Stimulated activated CD4-positive, alpha-beta T cell treated with anti-CD3 and anti-CD28 coated beads, Interleukin-2, amount 100 ng/mL, for 24 hours (primary cell): Measurements from ENCODE around the gene REEP6.
A peak's percentile ranks its signal among the peaks of the same experiment; 100 is the strongest.
"Not testable (repeated sequence)": the region's sequence is repeated elsewhere in the genome, so short reads cannot be mapped to it uniquely, and the experiment has no call there.

Experiments used
- DNase-seq, 2 donors: peaks; one replicate each; pipeline ENCODE4 v3.0.0-alpha.2; 2020

The REEP6 gene

DNA sequence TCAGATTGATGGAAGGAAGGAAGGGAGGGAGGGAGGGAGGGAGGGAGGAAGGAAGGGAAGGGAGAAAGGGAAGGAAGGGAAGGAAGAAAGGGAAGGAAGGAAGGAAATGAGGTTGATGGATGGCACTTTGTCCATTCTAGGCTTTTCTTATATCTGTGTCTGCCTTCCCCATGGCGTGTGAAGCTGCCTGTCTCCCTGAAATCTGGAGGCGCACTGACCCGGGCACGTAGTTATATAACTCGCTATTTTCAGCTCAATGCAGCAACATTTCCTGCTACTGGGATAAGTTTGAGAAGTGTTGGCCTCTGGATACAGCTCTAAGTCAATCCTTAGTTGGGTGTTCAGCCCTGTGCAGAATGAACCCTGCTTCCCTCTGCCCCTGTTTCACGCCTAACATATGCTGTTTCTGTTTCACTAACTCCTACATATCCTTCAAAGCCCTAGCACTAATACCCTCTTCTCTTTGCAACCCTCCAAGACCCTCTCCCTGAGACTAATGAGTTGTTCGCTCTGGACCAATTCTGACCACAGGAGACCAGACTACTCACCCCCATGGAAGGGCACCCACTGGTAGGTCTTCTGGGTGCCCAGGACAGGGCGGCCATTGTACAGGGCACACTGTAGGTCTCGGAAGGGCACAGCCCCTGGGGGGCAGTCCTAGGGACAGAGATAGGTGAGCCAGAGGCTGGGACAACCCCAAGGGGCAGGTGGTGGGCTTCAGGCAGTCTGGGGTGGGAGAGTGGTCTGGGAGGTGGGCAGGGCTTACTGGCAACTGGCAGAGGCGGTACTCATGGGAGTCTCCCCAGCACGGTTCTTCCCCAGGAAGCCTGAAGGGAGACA is 18.8 kb downstream of the REEP6 start:
- DNase-seq: no peak

DNA sequence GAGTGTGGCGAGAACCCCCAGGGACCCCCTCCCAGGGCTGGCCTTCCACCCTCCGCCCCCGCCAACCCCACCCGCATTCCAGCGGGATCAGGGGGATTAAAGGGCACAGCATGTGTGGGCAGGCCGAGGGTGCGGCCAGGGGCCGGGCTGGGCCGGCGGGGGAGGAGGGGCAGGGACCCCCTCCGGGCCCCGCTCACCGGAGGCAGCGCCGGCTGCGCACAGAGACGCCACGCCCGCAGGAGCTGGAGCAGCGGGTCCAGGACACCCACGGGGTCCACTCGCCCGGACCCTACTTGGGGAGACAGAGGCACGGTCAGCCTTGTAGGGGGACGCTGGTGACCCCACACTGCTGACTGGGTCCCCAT is 19.4 kb downstream of the REEP6 start:
- no peak for DNase-seq

DNA sequence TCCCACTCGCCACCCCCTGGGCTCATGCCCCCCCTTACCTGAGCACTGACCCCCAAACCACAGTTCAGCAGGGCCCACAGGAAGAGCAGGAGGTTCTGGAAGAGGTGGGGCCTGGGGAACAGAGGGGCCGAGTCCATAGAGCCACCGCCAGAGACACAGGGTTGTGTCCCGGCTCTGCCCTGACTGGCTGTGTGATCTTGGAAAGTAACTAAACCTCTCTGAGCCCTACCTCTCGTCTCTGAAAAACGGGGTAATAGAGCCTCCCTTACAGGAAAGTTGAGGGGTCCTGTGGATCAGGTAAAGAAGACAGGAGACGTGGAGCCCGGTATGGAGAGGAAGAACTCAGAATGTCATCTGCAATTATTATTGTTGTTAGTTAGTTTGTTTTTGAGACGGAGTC is 19.8 kb downstream of the REEP6 start:
- no peak for DNase-seq

DNA sequence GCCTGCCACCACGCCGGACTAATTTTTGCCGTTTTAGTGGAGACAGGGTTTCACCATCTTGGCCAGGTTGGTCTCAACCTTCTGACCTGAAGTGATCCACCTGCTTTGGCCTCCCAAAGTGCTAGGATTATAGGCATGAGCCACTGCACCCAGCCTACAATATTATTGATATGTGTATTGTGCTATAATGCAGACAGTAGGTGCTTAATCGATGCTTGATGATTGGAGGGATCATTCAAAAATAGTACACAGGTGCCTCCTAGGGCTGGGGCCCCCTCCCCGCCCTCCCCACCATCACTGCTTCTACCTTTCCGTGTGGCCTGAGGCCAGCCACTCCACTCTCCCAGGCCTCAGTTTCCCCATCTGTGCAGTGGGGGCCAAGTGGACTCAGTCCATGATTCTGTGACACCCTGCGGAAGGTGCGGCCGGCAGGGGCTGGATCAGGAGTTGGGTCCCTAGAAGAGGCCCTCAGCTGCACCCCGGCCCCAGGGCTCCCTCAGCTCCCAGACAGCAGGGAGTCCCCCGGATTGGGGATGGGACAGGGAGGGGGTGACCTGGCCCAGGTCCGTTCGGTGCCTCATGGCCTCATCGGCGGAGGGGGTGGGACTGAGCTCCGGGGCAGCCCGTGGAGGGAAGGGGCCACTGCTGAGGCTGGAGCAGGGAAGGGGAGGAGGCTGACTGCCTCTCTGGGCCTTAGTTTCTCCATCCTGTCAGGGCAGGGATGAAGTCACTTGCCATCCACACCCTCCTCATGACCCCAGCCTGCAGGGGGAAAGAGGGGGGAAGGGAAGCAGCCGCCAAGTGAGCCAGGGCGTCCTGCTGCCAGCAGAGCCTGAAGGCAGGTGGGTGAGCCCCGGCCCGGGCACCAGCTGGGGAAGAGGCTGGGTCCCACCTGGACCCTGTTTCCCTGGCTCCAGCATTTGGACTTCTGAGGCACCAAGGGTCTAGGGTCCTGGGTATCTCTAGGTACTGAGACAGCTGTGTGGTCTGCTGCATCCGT is 20.6 kb downstream of the REEP6 start:
- DNase-seq: no peak

DNA sequence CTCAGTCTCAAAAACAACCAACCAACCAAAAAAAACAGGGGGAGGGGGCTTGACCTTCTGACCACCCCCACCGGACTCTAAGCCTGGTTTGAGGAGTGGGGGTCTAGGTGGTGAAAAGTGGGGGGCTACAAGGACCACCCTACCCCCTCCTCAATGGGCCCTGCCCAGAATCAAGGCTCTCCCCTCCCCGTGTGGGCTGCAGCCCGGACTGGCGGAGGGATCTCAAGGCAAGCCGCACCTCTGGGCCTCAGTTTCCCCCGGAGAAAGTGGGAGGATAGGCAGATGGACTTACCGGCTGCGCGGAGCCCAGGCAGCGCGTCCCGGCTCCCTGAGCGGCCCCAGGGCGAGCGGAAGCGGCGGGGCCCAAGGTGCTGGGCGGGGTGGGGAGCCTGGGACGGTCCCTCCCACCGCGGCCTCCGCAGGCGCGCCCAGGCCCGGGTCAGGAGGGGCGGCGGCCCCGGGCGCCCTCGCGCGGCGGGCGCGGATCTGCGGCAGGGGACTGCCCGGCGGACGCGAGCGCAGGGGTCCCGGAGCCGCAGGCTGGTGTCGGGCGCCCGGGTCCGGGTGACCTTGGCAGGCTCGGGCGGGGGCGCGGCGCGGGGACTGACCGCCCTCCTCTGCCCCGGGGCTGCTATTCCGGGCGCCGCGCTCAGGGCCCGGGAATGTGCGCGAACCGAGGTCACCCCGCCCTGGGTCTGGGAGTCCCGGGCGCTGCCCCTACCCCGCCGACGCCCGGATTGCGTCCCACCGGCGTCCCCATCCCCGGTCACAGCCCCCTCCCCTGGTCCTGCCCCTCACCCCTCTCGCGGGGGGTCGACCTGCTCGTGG is 21.9 kb downstream of the REEP6 start, which contains the start of gene ADAMTSL5:
Gene ADAMTSL5 (minus strand): TSS at position 349 of the 828 bp plus-strand sequence. CDS start 2,076 bp downstream, outside the sequence.
- DNase-seq: peak; percentile 74 to 83

DNA sequence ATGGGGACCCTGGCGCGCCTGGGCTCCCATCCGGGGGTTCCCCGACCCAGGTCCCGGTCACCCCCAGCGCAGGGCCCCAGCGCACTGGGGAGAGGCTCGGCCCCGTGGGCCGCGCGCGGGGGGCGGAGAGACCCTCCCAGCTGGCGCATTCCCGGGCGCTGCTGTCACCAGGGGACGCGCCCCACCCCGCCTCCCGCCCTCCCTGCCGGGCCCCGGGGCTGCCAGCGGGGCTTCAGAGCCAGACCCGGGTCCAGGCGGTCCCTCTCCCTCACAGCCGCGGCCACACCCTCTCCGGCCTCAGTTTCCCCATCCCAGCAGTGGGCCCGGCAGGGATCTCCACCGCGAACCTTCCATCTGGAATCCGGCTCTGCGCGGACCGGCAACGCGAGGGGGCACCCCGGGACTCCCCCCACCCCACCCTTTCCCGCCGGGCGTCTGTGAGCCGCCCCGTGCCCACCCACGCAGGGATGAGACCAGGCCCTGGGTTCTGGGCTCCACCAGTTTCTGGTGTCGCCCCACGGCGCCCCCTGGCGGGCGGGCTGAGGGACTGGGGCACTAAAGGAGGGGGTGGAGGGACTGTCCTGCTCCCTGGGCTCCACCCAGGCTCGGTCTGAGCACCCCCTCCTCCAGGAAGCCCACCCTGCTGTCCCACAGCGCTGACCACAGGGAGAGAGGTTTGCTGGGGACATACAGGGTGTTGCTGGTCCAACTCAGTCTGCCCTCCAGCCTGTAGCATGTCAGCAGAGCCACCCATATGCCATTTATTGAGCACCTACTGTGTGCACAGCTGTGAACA is 22.7 kb downstream of the REEP6 start:
- peak; percentile 75 to 76 for DNase-seq

DNA sequence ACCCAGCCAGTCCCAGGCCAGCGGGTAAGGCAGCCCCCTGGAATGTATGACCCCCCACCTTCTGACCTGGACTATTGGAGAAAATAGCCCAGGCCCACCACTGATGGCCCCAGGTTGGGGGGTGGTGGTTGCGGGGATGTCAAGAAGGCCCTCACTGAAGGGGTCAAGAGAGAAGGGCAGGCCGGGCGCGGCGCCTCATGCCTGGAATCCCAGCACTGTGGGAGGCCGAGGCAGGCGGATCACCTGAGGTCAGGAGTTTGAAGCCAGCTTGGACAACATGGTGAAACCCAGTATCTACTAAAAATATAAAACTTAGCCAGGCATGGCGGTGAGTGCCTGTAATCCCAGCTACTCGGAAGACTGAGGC is 23.3 kb downstream of the REEP6 start:
- DNase-seq: no peak

DNA sequence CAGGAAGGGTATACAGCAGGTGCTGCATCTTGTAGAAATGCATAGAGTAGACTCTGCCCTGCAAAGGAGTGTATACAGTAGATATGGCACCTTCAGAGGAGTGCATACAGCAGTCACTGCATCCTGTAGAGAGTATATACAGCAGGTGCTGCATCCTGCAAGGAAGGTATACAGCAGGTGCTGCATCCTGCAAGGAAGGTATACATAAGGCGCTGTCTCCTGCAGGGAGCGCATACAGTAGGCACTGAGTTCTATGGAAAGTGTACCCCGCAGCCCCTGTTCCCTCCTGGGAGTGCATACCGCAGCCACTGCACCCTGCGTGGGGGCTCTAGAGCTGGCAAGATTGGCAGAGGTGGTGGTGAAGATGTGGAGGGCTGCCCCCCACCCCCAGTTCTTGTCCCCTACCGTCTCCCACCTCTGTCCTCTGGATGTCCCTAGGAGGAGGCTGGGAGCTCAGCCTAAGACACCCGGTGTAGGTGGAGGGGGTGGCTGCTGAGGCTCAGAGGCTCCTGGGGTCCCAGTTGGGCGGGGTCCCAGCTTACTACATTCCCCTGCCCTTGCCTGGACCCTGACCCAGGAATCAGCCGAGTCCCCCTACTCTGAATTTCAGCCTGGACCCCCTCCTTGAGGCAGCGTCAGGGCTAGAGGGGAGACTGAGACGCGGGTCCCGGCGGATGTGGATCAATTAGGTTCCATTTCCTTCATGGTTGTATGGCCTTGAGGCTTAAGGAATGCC is 24.2 kb downstream of the REEP6 start:
- DNase-seq: no peak

DNA sequence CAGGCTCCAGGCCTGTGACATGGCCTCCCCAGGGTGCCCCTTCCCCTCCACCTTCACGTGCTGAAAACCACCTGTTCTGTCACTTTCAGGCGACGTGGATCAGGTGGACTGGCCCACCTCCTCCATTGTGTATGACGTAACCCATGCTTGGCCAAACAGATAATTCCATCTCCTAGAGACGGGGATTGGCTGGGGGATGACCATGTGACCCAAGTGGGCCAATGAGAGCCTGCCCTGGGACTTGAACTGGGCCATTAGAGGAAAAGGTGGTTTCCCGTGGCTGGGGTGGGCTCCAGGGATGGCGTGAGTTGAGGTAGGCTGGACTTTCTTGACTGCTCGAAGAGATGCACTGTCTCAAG is 25.4 kb downstream of the REEP6 start:
- no peak for DNase-seq

DNA sequence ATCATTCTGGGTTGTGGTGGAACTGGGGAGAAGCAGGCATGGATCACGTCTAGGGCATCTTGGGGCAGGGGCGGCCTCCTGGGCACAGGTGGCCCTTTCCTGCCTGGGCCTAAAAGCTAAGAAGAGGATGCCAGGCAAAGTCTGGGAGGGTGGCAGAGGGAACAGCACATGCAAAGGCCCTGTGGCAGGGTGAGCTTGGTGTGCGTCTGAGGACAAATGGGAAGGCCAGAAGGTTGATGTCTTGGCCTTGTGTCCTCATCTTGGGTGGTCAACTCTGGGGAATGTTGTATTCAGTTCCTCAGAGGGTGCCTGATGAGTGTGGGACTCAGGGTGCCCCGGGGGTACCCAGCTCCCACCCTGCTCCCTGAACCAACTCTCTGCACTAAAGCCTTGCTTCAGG is 27.5 kb downstream of the REEP6 start:
- no peak for DNase-seq

DNA sequence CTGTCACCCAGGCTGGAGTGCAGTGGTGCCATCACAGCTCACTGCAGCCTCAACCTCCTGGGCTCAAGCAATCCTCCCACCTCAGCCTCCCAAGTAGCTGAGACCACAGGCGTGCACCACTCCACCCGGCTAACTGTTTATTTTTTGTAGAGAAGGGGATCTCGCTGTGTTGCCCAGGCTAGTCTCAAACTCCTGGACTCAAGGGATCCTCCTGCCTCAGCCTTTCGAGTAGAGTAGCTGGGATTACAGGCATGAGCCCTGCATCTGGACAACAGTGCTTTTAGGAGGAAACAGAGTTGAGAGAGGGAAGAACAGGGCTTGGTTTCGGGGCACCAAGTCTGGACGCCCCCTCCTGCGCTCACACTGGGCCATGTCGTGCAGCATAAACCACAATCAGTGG is 28.8 kb downstream of the REEP6 start:
- not testable (repeated sequence) for DNase-seq

DNA sequence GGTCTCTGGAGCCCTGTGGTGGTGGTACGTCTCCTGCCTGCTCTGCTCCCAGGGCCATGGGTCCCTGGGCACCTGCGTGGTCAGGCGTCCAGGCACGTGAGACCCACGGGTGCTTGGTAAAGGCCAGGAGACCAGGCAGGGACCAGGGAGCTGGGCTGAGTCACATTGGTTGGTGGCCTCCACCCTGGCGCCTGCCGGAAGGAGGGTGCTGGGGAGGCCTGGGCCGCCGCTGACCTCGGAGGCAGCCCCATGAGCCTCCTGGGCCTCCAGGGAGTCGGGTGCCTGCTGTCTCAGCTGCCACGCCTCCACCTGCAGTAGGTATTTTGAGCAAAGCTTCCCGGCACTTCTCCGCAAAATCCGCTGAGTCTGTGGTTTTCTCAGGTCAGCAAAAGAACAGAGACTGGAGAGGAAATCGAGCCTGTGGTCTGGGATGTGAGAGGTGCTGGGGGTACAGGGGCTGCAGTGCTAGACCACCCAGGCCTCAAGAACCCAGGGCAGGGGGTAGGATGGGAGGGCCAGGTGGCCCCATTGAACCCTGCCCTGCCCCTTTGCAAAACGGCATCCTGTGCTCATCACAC is 29.3 kb downstream of the REEP6 start:
- no peak for DNase-seq

DNA sequence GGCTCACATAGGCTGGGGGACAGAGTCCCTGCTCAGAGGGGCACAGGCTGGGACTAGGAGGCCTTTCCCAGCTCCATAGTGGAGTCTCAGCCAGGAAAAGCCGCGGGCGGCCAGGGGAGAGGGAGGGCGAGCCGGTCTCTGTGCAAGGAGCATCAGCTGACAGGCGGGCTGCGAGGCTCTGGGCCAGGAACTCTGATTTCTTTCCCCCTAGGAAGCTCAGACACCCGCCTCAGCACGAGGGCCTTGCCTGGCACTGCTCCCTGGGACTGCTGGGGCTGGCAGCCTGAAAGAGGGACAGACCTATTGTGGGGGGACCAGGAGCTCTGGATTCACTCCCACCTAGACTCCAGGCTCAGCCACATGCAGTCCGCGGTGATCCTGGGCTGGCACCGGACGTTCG is 30.7 kb downstream of the REEP6 start:
- no peak for DNase-seq

DNA sequence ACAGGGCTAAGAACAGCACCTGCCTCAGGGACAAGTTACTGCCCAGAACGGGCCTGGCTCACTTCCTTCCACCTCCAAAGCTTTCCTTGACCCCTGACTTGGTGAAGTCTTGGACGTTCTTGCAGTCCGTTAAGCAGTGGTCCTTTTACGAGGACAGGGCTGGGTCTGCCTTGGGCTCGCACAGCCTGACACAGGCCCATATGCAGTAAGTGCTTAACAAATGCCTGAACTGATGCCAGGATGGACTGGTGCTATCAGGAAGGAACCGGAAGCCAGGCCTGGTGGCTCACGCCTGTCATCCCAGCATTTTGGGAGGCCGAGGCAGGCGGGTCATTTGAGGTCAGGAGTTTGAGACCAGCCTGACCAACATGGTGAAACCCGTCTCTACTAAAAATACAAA is 31.1 kb downstream of the REEP6 start:
- DNase-seq: no peak

DNA sequence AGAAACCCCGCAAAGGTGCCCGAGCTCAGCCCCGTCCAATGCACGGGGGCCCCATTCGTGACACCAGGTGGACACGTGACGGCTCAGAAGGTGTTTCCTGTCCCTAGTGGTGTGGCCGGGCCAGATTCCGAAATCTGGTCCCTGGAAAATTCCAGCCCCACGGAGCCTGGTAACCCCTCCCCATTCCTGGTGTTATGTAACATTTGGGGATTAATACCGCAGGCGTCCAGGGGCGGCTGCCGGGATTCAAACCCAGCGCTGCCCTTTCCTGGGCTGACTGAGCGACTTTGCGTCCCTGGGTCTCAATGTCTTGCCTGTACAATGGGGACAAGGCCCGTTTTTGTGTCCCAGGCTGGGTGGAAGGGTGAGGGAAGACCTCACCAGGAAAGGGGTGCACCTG is 31.9 kb downstream of the REEP6 start:
- no peak for DNase-seq

DNA sequence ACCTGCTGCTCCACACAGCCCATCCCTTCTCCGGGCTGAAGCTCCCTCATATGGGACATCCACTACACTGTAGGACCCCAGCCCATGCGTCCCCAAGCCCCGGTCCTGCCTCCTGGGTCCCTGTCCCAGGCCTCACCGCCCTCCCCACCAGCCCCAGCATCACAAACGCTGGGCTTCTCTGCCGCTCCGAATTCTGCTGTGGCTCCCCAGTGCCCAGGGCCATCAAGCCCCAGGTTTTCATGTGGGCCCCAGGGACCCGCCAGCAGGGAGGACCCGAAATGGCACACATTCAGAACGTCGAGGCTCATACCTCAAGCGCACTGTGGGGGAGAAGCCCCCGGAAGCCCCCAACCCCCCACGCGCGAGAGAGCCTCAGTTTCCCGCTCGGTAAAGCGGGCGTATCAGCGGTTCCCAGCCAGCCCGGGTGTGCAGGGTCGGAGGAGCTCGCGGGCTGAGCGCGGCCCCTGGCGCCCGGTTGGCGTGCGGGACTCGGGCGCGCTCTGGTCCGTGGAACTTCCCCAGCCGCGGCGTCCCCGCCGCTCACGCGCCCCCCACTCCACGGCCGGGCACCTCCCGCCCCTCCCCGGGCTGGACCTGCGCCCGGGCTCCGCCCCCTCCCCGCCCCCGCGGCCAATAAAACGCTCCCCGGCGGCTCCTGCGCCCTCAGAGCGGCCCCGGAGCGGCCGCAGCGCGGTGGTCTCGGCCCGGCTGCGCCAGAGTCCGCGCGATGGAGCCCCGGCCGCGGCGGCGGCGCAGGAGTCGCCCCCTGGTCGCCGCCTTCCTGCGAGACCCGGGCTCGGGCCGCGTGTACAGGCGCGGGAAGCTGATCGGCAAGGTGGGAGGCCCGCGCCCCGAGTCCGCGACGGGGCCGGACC is 32.7 kb downstream of the REEP6 start, which contains the start of gene PLK5:
Gene PLK5 (plus strand): TSS at position 666 of the 875 bp plus-strand sequence. CDS start 2,920 bp downstream, outside the sequence.
- no peak for DNase-seq

DNA sequence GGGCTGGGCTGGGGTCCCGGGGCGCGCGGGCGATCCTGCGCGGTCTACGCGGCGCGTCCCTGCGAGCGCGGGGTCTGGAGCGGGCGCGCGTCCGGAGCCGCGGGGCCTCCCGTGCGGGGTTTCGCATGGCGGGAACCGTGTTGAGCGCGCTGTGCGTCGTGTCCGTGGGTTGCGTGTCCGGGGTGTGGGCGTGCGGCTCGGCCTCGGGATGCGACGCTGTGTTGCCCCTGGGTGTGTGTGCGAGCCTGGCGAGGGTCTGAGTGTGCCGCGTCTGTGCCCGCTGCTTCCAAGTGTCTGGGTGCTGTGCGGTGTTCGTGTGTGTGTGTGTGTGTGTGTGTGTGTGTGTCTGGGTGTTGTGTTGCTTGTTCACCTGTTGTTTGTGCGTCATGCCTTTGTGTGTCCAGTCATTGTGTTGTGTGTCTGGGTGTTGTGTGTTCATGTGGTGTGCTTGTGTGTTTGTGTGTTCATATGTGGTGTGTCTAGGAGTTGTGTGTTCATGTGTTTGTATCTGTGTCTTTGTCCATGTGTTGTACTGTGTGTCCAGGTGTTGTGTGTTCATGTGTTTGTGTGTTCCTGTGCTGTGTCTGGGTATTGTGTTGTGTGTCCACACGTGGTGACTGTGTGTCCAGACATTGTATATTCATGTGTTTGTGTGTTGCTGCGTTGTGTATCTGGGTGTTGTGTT is 33.4 kb downstream of the REEP6 start:
- DNase-seq: no peak

DNA sequence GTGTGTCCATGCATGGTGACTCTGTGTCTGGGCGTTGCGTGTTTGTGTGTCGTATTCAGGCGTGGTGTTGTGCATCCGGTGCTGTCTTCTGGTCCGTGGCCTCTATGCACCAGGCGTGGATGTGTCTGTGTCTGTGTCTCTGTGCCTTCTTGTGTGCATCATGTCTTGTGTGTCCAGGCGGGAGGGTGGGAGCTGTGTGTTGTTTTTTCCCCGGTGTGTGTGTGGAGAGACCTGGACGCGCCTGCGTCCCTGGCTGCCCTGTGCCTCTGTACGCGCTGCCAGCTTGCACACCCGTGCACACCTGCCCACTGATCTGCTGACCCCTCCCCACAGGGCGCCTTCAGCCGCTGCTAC is 34.0 kb downstream of the REEP6 start:
- DNase-seq: no peak

DNA sequence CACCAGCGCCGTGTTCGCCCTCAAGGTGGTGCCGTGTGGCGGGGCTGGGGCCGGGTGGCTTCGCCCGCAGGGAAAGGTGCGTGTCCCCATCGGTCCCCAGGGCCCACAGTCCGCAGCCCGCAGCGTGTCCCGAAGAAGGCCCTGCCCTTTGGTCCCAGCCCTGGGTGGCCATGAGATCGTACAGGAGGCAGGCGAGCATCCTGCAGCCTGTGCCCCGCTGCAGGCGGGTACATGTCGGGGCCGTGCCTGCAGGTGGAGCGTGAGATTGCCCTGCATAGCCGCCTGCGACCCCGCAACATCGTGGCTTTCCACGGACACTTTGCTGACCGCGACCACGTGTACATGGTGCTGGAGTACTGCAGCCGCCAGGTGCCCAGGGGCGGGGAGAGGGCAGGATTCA is 34.4 kb downstream of the REEP6 start:
- DNase-seq: no peak
